Measurements from ENCODE around the gene PISD. TPM values are rescaled to one million over a fixed set of nuclear protein-coding genes. Genes with fewer than 3 reads are reported as not detected.

Gene PISD
- total and polyA plus RNA-seq, 9 of the 15 experiments (the other 6 are each of a cell fraction or from before 2014, with no cell fraction given): 24.5 to 65.9 (median 36.6) TPM

DNA sequence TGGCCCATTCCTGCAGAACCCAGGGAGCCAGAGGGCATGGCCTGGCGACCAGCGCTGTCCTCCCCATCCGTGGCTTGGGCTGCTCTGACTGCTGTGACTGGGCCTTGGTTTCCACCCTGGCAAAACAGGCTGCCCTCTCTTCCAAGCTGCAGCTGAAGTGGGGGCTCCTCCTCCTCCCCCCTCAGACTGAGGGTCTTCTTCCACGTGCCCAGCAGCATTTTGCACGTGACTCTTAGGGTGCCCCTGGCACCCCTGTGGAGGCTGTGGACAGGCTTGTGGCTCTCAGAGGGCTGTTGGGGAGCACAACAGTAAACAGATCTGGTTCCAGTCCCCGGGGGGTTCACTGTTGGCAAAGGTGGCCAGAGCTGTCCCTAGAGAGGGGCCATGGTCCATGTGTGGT lies 51.4 kb downstream of the PISD start:
- ChIA-PET POLR2A (interaction anchor here (0.7 kb wide), 1 partner anchor 1638 kb away, joined by 3 read pairs; no protein-coding TSS in a partner anchor), CTCF (ENCODE audit: low intra/inter-chr PET ratio) (no interaction called here)
- 50% methylated on average over 2 of the region's 6 CpGs for WGBS (ENCODE audit: insufficient coverage, low coverage, missing lambda C conversion rate)
- no peak for TF ChIP-seq ZBTB49 (CRISPR knock-in tag; IDR thresholded peaks at IDR 0.05; ENCODE audit: borderline replicate concordance)
- H4K20me1 ChIP-seq (replicated peaks; ENCODE audit: control insufficient read depth, insufficient read depth, low read length): no peaks in the 10 kb centered on the region
- FAIRE-seq (no peak), ATAC-seq (no peak), DNase-seq (ENCODE audit: extremely low read depth in 1 of 4, low spot score in 3 of 4) (no peak)
- in situ Hi-C loops (cut with MboI) (no loop called here), intact Hi-C loops (cut with micrococcal nuclease) (no loop called here)
- no peaks in the 10 kb centered on the region for H3K9me3 ChIP-seq (replicated peaks; ENCODE audit: control insufficient read depth, insufficient read depth, low read depth, low read length)
- H3K4me3 ChIP-seq: no peak overlapping the region
- BruUV-seq (replicated peaks): no TSS peak
- H3K27me3 ChIP-seq (ENCODE audit: control insufficient read depth in 2 of 2, insufficient read depth in 2 of 2, low read length in 2 of 2): no peaks in the 10 kb centered on the region
- peaks cover 3% of the 10 kb centered on the region; the same call in 1 of the 3 replicates for H3K36me3 ChIP-seq (ENCODE audit: control insufficient read depth, insufficient read depth, low read length)
- H3K4me2 ChIP-seq (ENCODE audit: insufficient read depth, low read length): no peak overlapping the region
- H3K9me1 ChIP-seq (ENCODE audit: control insufficient read depth, insufficient read depth, low read length): no peaks in the 10 kb centered on the region
- peaks cover 2 to 31% of the 10 kb centered on the region in 2 experiments; a peak in 3 of 5 replicates for H3K4me1 ChIP-seq (replicated peaks in 1 of 2; ENCODE audit: control insufficient read depth in 2 of 2, insufficient read depth in 2 of 2, low read length in 2 of 2)
- H3K79me2 ChIP-seq (ENCODE audit: control insufficient read depth, insufficient read depth, low read length): no peaks in the 10 kb centered on the region
- H3K27ac ChIP-seq (ENCODE audit: extremely low read depth, low read depth, low read length): no peak overlapping the region
- H2AFZ ChIP-seq (ENCODE audit: low read depth, low read length): no peak overlapping the region
- H3K9ac ChIP-seq (ENCODE audit: insufficient read depth in 1 of 2, low read depth in 2 of 2, low read length in 2 of 2): no peak overlapping the region

DNA sequence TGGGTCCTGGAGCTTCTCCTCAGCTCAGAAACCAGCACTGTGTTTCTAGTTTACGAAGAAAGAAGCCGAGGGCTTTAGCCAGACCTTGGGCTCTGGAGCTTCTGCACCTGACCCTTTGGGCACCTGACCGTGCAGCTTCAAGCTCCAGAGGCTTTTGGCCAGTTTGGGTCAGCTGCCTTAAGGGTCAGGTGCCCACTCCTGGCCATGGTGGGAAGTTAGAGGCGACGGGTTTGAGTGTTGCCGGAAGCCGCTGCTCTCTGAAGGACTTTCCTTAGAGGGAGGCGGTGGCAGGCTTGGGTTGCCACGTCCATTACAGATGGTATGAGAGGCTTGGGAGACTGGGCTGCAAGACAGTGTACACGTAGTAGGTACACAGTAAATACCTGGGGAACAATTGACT lies 52.3 kb downstream of the PISD start:
- intact Hi-C loops (cut with micrococcal nuclease): no loop called here
- no peaks in the 10 kb centered on the region for H3K79me2 ChIP-seq (ENCODE audit: control insufficient read depth, insufficient read depth, low read length)
- no peak overlapping the region for H3K4me3 ChIP-seq
- H4K20me1 ChIP-seq (replicated peaks; ENCODE audit: control insufficient read depth, insufficient read depth, low read length): no peaks in the 10 kb centered on the region
- no peak for TF ChIP-seq GTF3C2 (IDR thresholded peaks at IDR 0.05; ENCODE audit: borderline replicate concordance, extremely low read depth, insufficient read length)
- TF ChIP-seq SRSF3 (IDR thresholded peaks at IDR 0.05; ENCODE audit: insufficient read depth, low read length): no peak
- no peak for TF ChIP-seq ZZZ3 (IDR thresholded peaks at IDR 0.05)
- WGBS (ENCODE audit: insufficient coverage, low coverage, missing lambda C conversion rate): 76% methylated on average over 4 of the region's 10 CpGs
- DNase-seq (ENCODE audit: extremely low read depth in 1 of 4, low spot score in 3 of 4) (no peak), ATAC-seq (no peak), FAIRE-seq (no peak)
- in situ Hi-C loops (cut with MboI): no loop called here
- H3K9me1 ChIP-seq (ENCODE audit: control insufficient read depth, insufficient read depth, low read length): no peaks in the 10 kb centered on the region
- H3K4me1 ChIP-seq (replicated peaks in 1 of 2; ENCODE audit: control insufficient read depth in 2 of 2, insufficient read depth in 2 of 2, low read length in 2 of 2): peaks cover 2 to 25% of the 10 kb centered on the region in 2 experiments; a peak in 4 of 5 replicates
- no peak overlapping the region for H3K27ac ChIP-seq (ENCODE audit: extremely low read depth, low read depth, low read length)
- H3K9me3 ChIP-seq (replicated peaks; ENCODE audit: control insufficient read depth, insufficient read depth, low read depth, low read length): no peaks in the 10 kb centered on the region
- ChIA-PET POLR2A (interaction anchor here (1.0 to 2.3 kb wide), 3 partner anchors 8 to 15 kb away, joined by 3 to 11 read pairs (median 3); no protein-coding TSS in a partner anchor), CTCF (ENCODE audit: low intra/inter-chr PET ratio) (no interaction called here)
- no peak overlapping the region; a peak in 1 of 4 replicates for H3K9ac ChIP-seq (ENCODE audit: insufficient read depth in 1 of 2, low read depth in 2 of 2, low read length in 2 of 2)
- H2AFZ ChIP-seq (ENCODE audit: low read depth, low read length): no peak overlapping the region
- no TSS peak for BruUV-seq (replicated peaks)
- H3K27me3 ChIP-seq (ENCODE audit: control insufficient read depth in 2 of 2, insufficient read depth in 2 of 2, low read length in 2 of 2): no peaks in the 10 kb centered on the region
- no peak overlapping the region for H3K4me2 ChIP-seq (ENCODE audit: insufficient read depth, low read length)
- H3K36me3 ChIP-seq (ENCODE audit: control insufficient read depth, insufficient read depth, low read length): peaks cover 3% of the 10 kb centered on the region; the same call in 2 of the 3 replicates
